ENCODE data around the gene ZNF697. TPM values are rescaled to one million over a fixed set of nuclear protein-coding genes. Genes with fewer than 3 reads are reported as not detected.

Gene ZNF697
- total and polyA plus RNA-seq, 2 of the 4 experiments (the other 2 are of a cell fraction) = 6.2 to 10.2 TPM

GRCh38 chr1:119637710-119638109, 10.4 kb downstream of the ZNF697 start:
- Histone ChIP-seq H2AK9ac (replicated peaks; ENCODE audit: low read depth, low read length, poor library complexity) (no peak overlapping the region), H2BK20ac (ENCODE audit: low read depth, low read length) (no peak overlapping the region), H3K79me1 (ENCODE audit: low read depth in 1 of 2, low read length in 2 of 2) (peaks cover 28 to 75% of the 10 kb centered on the region in 2 experiments), H3K56ac (ENCODE audit: extremely low read depth, insufficient read depth, low read length) (no peak overlapping the region), H3K14ac (replicated peaks; ENCODE audit: low read depth, low read length) (no peak overlapping the region), H3K4ac (ENCODE audit: low read depth, low read length) (no peak overlapping the region), H3K27me3 (ENCODE audit: control insufficient read depth, insufficient read depth, low read length) (no peaks in the 10 kb centered on the region), H4K20me1 (ENCODE audit: insufficient read depth, low read length) (peaks cover 55% of the 10 kb centered on the region), H3K36me3 (ENCODE audit: control insufficient read depth, insufficient read depth, low read length) (peaks cover 7% of the 10 kb centered on the region), H3K23ac (ENCODE audit: low read depth, low read length) (no peak overlapping the region), H4K91ac (ENCODE audit: insufficient read depth, low read depth, low read length) (no peak overlapping the region), H4K8ac (ENCODE audit: low read depth in 2 of 2, low read length in 2 of 2) (no peak overlapping the region), H3K4me3 (ENCODE audit: insufficient read depth, low read depth, low read length) (no peak overlapping the region), H3K9me3 (ENCODE audit: control insufficient read depth, insufficient read depth, low read length) (no peaks in the 10 kb centered on the region), H2BK15ac (ENCODE audit: low read depth, low read length) (no peak overlapping the region), H3K4me1 (ENCODE audit: control insufficient read depth, insufficient read depth, low read length) (peaks cover 32% of the 10 kb centered on the region), H3K27ac (ENCODE audit: insufficient read depth, low read length) (no peak overlapping the region), H2BK5ac (ENCODE audit: low read depth, low read length, poor library complexity, severe bottlenecking) (no peak overlapping the region), H2AK5ac (ENCODE audit: low read depth, low read length) (no peak overlapping the region), H3K9me1 (ENCODE audit: insufficient read depth, low read length) (peaks cover 30% of the 10 kb centered on the region), H2BK120ac (ENCODE audit: low read depth, low read length) (no peak overlapping the region), H3K18ac (ENCODE audit: low read depth, low read length) (no peak overlapping the region), H3K4me2 (ENCODE audit: low read depth, low read length) (no peak overlapping the region), H3K9ac (ENCODE audit: low read depth, low read length) (no peak overlapping the region), H4K5ac (ENCODE audit: low read depth, low read length) (no peak overlapping the region), H2AFZ (replicated peaks; ENCODE audit: low read length, poor library complexity) (no peak overlapping the region)
- intact Hi-C loops (cut with micrococcal nuclease) (loop anchor here (1.0 kb wide), 1 partner anchor 8 kb away; no protein-coding TSS in a partner anchor), dilution Hi-C loops (cut with HindIII; ENCODE audit: low sequenced_read_pairs, unreplicated experiment) (no loop called here), in situ Hi-C loops (cut with MboI; ENCODE audit: low sequenced_read_pairs) (no loop called here)
- WGBS, 2 experiments (ENCODE audit: extremely low coverage in 2 of 2, insufficient read length in 1 of 2) = 0% methylated on average over 1 of the region's 1 CpG; no CpG with 5 or more reads in 1 of the 2 experiments
- TF ChIP-seq FOS (IDR thresholded peaks at IDR 0.05; ENCODE audit: low read depth, low read length) (peak; percentile 39; the same call in 1 of the 2 replicates), POLR2A (IDR thresholded peaks at IDR 0.05; ENCODE audit: low read depth, low read length) (no peak), CHD1 (IDR thresholded peaks at IDR 0.05; ENCODE audit: low read depth, low read length) (no peak)
- POLR2A ChIA-PET (ENCODE audit: unreplicated experiment) = no interaction called here
- peak; percentile 82 for ATAC-seq (ENCODE audit: low read depth)
- peak; percentile 57 for DNase-seq
- no TSS peak for BruUV-seq (replicated peaks)
- CTCF ChIA-PET = no interaction called here

Measured in IMR-90 (cell line).